K562 (cell line): ENCODE data around the gene USP49. TPM values are rescaled to one million over a fixed set of nuclear protein-coding genes. Genes with fewer than 3 reads are reported as not detected.

Source experiments
- C11orf30 ChIP-seq: fragments of 450-650 bp; IDR thresholded peaks from 2 replicates; pipeline ENCODE4 v1.6.1; 2016; ENCODE audit warnings: low read depth, mild to moderate bottlenecking
- CTCFL ChIP-seq: IDR thresholded peaks from 2 replicates; pipeline ENCODE4 v1.6.1; 2011; ENCODE audit warnings: borderline replicate concordance, low read depth, mild to moderate bottlenecking, moderate library complexity, low read length; ENCODE audit not compliant: insufficient read depth, poor library complexity, severe bottlenecking
- JUN ChIP-seq, 2 experiments: sonication (generic) in 1 of 2; formaldehyde crosslinking in 1 of 2; IDR thresholded peaks; 2 replicates each; pipeline versions ENCODE4 v1.6.1 to v1.8.0; 2012 to 2022; ENCODE audit warnings: borderline replicate concordance in 2 of 2, mild to moderate bottlenecking in 2 of 2, improper control_type of control experiment in 1 of 2, low read depth in 1 of 2, low read length in 1 of 2, missing genetic modification reagents in 1 of 2
- NR0B1 ChIP-seq: fragments of 450-650 bp; IDR thresholded peaks from one replicate; pipeline ENCODE4 v1.6.1; 2018; ENCODE audit warnings: mild to moderate bottlenecking, moderate library complexity; ENCODE audit not compliant: partially characterized antibody
- NUFIP1 ChIP-seq: fragments of 450-650 bp; IDR thresholded peaks from 2 replicates; pipeline ENCODE4 v1.6.1; 2018; ENCODE audit not compliant: partially characterized antibody
- STAT5B ChIP-seq: fragments of 250-450 bp; sonication (Bioruptor Pico); IDR thresholded peaks from 2 replicates; pipeline ENCODE4 v1.8.0; 2021; ENCODE audit warnings: mild to moderate bottlenecking, inconsistent platforms
- U2AF2 ChIP-seq: fragments of 200-400 bp; formaldehyde crosslinking; optimal IDR thresholded peaks from 2 replicates; pipeline ENCODE3; 2017; ENCODE audit warnings: low read depth, mild to moderate bottlenecking, low read length
- ZFP1 ChIP-seq: fragments of 450-650 bp; formaldehyde crosslinking; IDR thresholded peaks from 2 replicates; pipeline ENCODE4 v1.4.0; 2020; ENCODE audit warnings: mild to moderate bottlenecking, mixed read lengths
- ZNF174 ChIP-seq: fragments of 250-450 bp; sonication (Bioruptor Pico); IDR thresholded peaks from 2 replicates; pipeline ENCODE4 v1.4.0; 2020; ENCODE audit warnings: mild to moderate bottlenecking
- polyA plus RNA-seq, 8 experiments: library from polyadenylated mRNA; depleted of rRNA in 4 of 8; stranded (reverse) in 5 of 8; unstranded in 3 of 8; fragments of >200 nt; fragmentation: Nextera tagmentation in 2 of 8; fragmentation: Illumina TruSeq in 1 of 8; extraction: Ambion mirVana in 2 of 8; extraction: Trizol in 1 of 8; gene quantifications; 2 replicates each; pipeline versions ENCODE4 v1.2.1 to v1.2.3, GENCODE V29; 2011 to 2014; ENCODE audit warnings: inconsistent platforms in 1 of 8, missing spikeins in 1 of 8
- total RNA-seq, 7 experiments: library from RNA; depleted of rRNA in 6 of 7; stranded (reverse); fragments of >200 nt in 6 of 7; fragmentation: Illumina TruSeq in 2 of 7; extraction: Trizol in 2 of 7; gene quantifications; 2 replicates each; pipeline versions ENCODE4 v1.2.1 to v1.2.3, GENCODE V29; 2011 to 2021; ENCODE audit warnings: low replicate concordance in 1 of 7

USP49 gene
- total and polyA plus RNA-seq, 9 of the 15 experiments (the other 6 are each of a cell fraction or from before 2014, with no cell fraction given), result 1.0 to 9.9 (median 6.5) TPM

GRCh38 chr6:41791305-41791704 lies 103.9 kb downstream of the USP49 start (continued):
- TF ChIP-seq JUN (IDR thresholded peaks at IDR 0.05; ENCODE audit: borderline replicate concordance, low read depth, low read length) (no peak), JUN (CRISPR knock-in tag; IDR thresholded peaks at IDR 0.05; ENCODE audit: borderline replicate concordance) (no peak), NUFIP1 (no peak), STAT5B (CRISPR knock-in tag) (no peak), CTCFL (no peak), U2AF2 (no peak), ZNF174 (CRISPR knock-in tag) (no peak), ZFP1 (CRISPR knock-in tag) (no peak), NR0B1 (no peak), C11orf30 (peak; percentile 93)
